Erythroblast (primary cell): ENCODE results near the gene AFAP1.

Experiments
- DNase-seq, 2 experiments: peaks; one replicate each; lab custom pipeline; 2025; lab: John Stamatoyannopoulos, UW
- GATA1 ChIP-seq: IDR thresholded peaks from 2 replicates; pipeline ENCODE4 v1.6.1; 2011; ENCODE audit warnings: low read depth, mild to moderate bottlenecking, control low read depth, low read length, moderate library complexity
- POLR2A ChIP-seq: IDR thresholded peaks from 2 replicates; pipeline ENCODE4 v1.6.1; 2011; ENCODE audit warnings: mild to moderate bottlenecking, low read length

Gene AFAP1

GRCh38 chr4:7826176-7826908 is 113.3 kb downstream of the AFAP1 start:
- TF ChIP-seq POLR2A (no peak), GATA1 (no peak)

GRCh38 chr4:7824218-7824617 is 115.4 kb downstream of the AFAP1 start:
- TF ChIP-seq POLR2A (no peak), GATA1 (no peak)
- DNase-seq = no peak

More at GRCh38 chr4:7826176-7826908, 113.3 kb downstream of the AFAP1 start:
- no peak for DNase-seq

GRCh38 chr4:7823416-7823824 is 116.2 kb downstream of the AFAP1 start:
- TF ChIP-seq GATA1 (no peak), POLR2A (no peak)
- no peak for DNase-seq

GRCh38 chr4:7822877-7823276 is 116.8 kb downstream of the AFAP1 start:
- no peak for DNase-seq
- TF ChIP-seq GATA1 (no peak), POLR2A (no peak)

GRCh38 chr4:7822137-7822505 is 117.5 kb downstream of the AFAP1 start:
- TF ChIP-seq GATA1 (no peak), POLR2A (no peak)
- DNase-seq = no peak

GRCh38 chr4:7821245-7822136 is 118.2 kb downstream of the AFAP1 start:
- no peak for TF ChIP-seq GATA1
- TF ChIP-seq POLR2A = no peak
- DNase-seq = no peak

- TF ChIP-seq POLR2A (no peak), GATA1 (no peak)
- DNase-seq = no peak
Observed at GRCh38 chr4:7820031-7820818, 119.4 kb downstream of the AFAP1 start.

- TF ChIP-seq POLR2A (no peak), GATA1 (no peak)
- no peak for DNase-seq
Observed at GRCh38 chr4:7819446-7819845, 120.2 kb downstream of the AFAP1 start.

- DNase-seq = no peak
- no peak for TF ChIP-seq POLR2A
- TF ChIP-seq GATA1 = no peak
Observed at GRCh38 chr4:7818399-7818911, 121.2 kb downstream of the AFAP1 start.

- DNase-seq = no peak
- TF ChIP-seq POLR2A (no peak), GATA1 (no peak)
Observed at GRCh38 chr4:7817877-7818398, 121.7 kb downstream of the AFAP1 start.

GRCh38 chr4:7816771-7817170 is 122.9 kb downstream of the AFAP1 start:
- DNase-seq = no peak
- no peak for TF ChIP-seq GATA1
- no peak for TF ChIP-seq POLR2A

- DNase-seq = no peak
- no peak for TF ChIP-seq POLR2A
- no peak for TF ChIP-seq GATA1
Observed at GRCh38 chr4:7815981-7816380, 123.7 kb downstream of the AFAP1 start.

- TF ChIP-seq POLR2A (no peak), GATA1 (no peak)
- no peak for DNase-seq
Observed at GRCh38 chr4:7815562-7815961, 124.1 kb downstream of the AFAP1 start.

GRCh38 chr4:7814451-7814850 is 125.2 kb downstream of the AFAP1 start:
- no peak for TF ChIP-seq POLR2A
- no peak for TF ChIP-seq GATA1
- no peak for DNase-seq
